RPMI8226 (cell line): Measurements from ENCODE around the gene PET117.
"Not testable (repeated sequence)": the region's sequence is repeated elsewhere in the genome, so short reads cannot be mapped to it uniquely, and the experiment has no call there.

ENCODE experiments used
- DNase-seq: peaks from one replicate; pipeline ENCODE4 v3.0.0-alpha.2; 2015

PET117 gene

DNA sequence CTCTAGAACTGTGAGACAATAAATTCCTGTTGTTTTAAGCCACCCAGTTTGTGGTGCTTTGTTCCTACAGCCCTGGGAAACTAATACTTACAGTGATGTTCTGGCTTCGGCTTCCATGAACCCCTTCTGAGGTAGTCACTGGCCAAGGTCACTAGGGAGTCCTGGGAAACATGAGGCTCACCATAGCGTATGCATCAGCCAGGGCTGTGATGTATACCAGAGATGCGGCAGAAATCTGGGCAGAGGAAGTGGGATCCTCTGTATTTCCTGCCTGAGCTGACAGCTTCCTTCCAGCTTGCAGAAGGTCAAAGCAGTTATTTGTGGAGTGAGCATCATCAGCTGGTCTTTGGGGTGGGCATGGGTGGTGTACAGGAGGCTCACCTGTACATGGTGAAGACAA is 27.9 kb downstream of the PET117 start:
- no peak for DNase-seq

- DNase-seq = no peak
Measured at GRCh38 chr20:18166241-18166881, 28.7 kb downstream of the PET117 start.

- no peak for DNase-seq
Measured at GRCh38 chr20:18166950-18167349, 29.3 kb downstream of the PET117 start.

DNA sequence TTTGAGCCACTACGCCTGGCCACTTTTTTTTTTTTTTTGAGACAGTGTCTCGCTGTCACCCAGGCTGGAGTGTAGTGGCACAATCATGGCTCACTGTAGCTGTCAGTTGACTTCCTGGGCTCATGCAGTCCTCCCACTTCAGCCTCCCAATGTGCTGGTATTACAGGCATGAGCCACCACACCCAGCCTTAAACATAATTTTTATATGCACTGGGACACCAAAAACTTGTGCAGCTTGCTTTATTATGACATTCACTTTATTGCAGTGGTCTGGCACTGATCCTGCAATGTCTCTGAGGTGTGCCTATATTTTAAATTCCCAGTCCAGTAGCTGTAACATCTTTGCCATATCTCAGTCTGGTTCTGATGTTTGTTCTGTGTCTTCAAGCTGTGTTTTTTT is 34.7 kb downstream of the PET117 start:
- DNase-seq = no peak

DNA sequence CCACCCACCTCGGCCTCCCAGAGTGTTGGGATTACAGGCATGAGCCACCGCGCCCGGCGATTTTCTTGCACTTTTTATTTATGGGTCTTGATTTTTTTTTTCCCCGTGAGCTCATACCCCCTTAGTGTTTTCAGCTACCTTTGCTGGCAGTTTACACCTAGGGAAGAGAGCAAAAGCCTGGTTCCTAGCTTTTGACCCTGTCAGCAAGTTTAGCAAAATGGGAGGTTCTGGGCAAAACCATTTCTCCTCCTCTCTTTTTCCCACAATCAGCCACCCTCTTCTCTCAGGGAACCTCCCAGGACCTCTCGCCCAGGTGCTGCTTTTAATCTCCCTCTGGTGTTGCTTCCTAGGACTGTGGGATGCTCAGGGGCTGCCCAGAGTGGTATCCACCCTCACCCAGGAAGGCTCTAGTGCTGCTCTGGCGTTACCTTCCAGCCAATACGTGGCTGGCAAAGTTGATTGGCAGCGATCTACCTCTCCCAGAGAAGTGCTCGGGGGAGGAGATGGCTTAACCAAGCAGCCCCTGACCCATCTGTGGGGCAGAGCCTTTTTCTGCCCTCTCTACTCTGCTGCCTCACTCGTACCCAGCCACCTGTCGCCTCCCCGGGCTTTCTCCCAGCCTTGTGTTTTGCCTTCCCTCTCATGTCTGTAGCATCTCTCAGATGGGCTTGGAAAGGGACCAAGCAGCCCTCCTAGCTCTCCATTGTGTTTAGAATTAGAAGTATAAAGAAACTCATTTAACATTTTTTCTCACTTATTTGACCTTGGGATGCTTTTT is 37.4 kb downstream of the PET117 start:
- no peak for DNase-seq

DNA sequence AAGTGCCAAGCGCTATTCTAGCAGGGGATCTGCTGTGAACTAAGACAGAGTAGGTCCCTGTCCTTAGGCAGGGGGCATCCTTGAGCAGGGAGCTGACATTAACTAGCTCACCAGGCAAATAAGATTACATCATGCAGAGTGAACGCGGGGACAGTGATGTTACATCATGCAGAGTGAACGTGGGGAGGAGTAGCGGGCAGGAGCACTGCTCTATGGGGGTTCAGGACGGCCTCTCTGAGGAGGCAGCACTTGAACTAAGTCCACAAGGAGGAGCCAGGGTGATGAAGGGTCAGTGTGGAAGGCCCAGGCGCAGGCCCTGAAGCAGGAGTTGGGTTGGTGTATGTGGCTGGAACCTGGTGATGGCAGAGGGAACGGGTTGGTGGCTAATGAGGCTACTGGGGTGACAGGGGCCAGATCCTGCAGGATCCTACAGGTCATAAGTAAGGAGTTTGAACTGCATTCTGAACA is 38.7 kb downstream of the PET117 start:
- DNase-seq = no peak

DNA sequence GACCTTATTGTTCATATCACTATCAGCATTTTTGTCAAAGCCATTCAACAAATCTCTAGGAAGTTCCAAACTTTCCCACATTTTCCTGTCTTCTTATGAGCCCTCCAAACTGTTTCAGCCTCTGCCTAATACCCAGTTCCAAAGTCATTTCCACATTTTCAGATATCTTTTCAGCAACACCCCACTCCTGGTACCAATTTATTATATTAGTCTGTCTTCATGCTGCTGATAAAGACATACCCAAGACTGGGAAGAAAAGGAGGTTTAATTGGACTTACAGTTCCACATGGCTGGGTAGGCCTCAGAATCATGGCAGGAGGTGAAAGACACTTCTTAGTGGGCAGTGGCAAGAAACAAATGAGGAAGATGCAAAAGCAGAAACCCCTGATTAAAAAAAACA is 42.7 kb downstream of the PET117 start:
- DNase-seq = not testable (repeated sequence)

DNA sequence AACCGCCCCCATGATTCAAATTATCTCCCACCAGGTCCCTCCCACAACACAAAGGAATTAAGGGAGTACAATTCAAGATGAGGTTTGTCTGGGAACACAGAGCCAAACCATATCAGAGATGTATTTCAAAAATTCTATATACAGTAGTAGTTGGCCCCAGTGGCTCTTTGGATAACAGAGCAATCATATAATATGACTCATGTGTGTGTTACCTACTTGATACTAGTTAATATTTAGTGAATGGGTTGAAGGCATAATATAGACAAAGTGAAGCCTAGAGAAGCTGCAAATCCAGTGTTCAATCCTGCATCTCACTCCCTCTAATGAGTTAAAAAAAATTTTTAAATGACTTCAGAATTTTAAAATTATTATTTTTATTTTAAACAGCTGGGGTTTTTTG is 43.2 kb downstream of the PET117 start:
- no peak for DNase-seq

- DNase-seq = no peak
Measured at GRCh38 chr20:18187020-18187419, 49.4 kb downstream of the PET117 start.

GRCh38 chr20:18188434-18188833 is 50.8 kb downstream of the PET117 start:
- no peak for DNase-seq

GRCh38 chr20:18190338-18191233 is 52.9 kb downstream of the PET117 start:
- no peak for DNase-seq

- no peak for DNase-seq
Measured at GRCh38 chr20:18191306-18191705, 53.6 kb downstream of the PET117 start.
